Transverse colon (tissue), 4 donors: ENCODE results near the gene CS.

ENCODE experiments used
- CTCF ChIP-seq, 5 experiments: fragments of 200-600 bp in 3 of 5; fragments of 450-650 bp in 2 of 5; sonication (generic) in 3 of 5; IDR thresholded peaks; 1 replicate in 2 of 5; 2 replicates in 3 of 5; pipeline ENCODE4 v1.5.1; 2016 to 2017; ENCODE audit warnings: antibody characterized with exemption in 5 of 5, inconsistent platforms in 3 of 5, mild to moderate bottlenecking in 2 of 5, moderate library complexity in 1 of 5
- POLR2A ChIP-seq: fragments of 450-650 bp; IDR thresholded peaks from one replicate; pipeline ENCODE4 v1.6.1; 2016; ENCODE audit warnings: antibody characterized with exemption, mild to moderate bottlenecking, moderate library complexity
- POLR2AphosphoS5 ChIP-seq, 3 donors: sonication (generic); formaldehyde crosslinking; IDR thresholded peaks; one replicate each; pipeline ENCODE4 v1.6.1; 2016; ENCODE audit warnings: antibody characterized with exemption in 3 of 3

- no peak for TF ChIP-seq CTCF (IDR thresholded peaks at IDR 0.05)
- TF ChIP-seq POLR2AphosphoS5 (IDR thresholded peaks at IDR 0.05): no peak
- TF ChIP-seq POLR2A: no peak
These were observed 76.5 kb downstream of the CS start for GRCh38 chr12:56223571-56224101.
